ENCODE results near the gene MARCHF5.

Gene MARCHF5

GRCh38 chr10:92290837-92291615 lies at the start of gene MARCHF5, which contains the start of gene CPEB3:
MARCHF5 (plus strand) TSS chr10:92291167; CDS start chr10:92291495, 328 bp downstream.
CPEB3 (minus strand) TSS chr10:92291078; CDS start chr10:92240350, 50,728 bp downstream.
- DNase-seq = peak; percentile 93

GRCh38 chr10:92241501-92241900 lies 49.5 kb upstream of the MARCHF5 start:
- DNase-seq = no peak

- DNase-seq = no peak
Measured at GRCh38 chr10:92242380-92242779, 48.6 kb upstream of the MARCHF5 start.

GRCh38 chr10:92242910-92243671 lies 47.9 kb upstream of the MARCHF5 start:
- peak; percentile 63 for DNase-seq

- DNase-seq = no peak
Measured at GRCh38 chr10:92244796-92245195, 46.2 kb upstream of the MARCHF5 start.

GRCh38 chr10:92248566-92248965 lies 42.4 kb upstream of the MARCHF5 start:
- DNase-seq = peak; percentile 29

- DNase-seq = no peak
Measured at GRCh38 chr10:92263396-92263795, 27.6 kb upstream of the MARCHF5 start.

GRCh38 chr10:92264249-92264648 lies 26.7 kb upstream of the MARCHF5 start:
- no peak for DNase-seq

- DNase-seq = no peak
Measured at GRCh38 chr10:92265687-92266258, 25.2 kb upstream of the MARCHF5 start.

- no peak for DNase-seq
Measured at GRCh38 chr10:92267343-92267742, 23.6 kb upstream of the MARCHF5 start.

- no peak for DNase-seq
Measured at GRCh38 chr10:92268748-92269147, 22.2 kb upstream of the MARCHF5 start.

- no peak for DNase-seq
Measured at GRCh38 chr10:92274071-92274470, 16.9 kb upstream of the MARCHF5 start.

GRCh38 chr10:92278996-92279696 lies 11.8 kb upstream of the MARCHF5 start:
- DNase-seq = no peak

- DNase-seq = no peak
Measured at GRCh38 chr10:92284112-92284704, 6.8 kb upstream of the MARCHF5 start.

GRCh38 chr10:92290076-92290836 lies 711 bp upstream of the MARCHF5 start:
- peak; percentile 41 for DNase-seq

GRCh38 chr10:92291616-92291865 lies 574 bp downstream of the MARCHF5 start:
- peak; percentile 33 for DNase-seq

- DNase-seq = peak; percentile 73
Measured at GRCh38 chr10:92291921-92292845, 1.2 kb downstream of the MARCHF5 start.

GRCh38 chr10:92298487-92298886 lies 7.5 kb downstream of the MARCHF5 start:
- DNase-seq = no peak

GRCh38 chr10:92303096-92303495 lies 12.1 kb downstream of the MARCHF5 start:
- no peak for DNase-seq

- DNase-seq = no peak
Measured at GRCh38 chr10:92304061-92304460, 13.1 kb downstream of the MARCHF5 start.
